Suppressor macrophage (primary cell): Measurements from ENCODE around the gene FGD5.

Source experiments
- DNase-seq, 4 experiments: peaks; one replicate each; pipeline ENCODE4 v3.0.0-alpha.2; 2020 to 2022
- total RNA-seq, 17 experiments: gene quantifications; one replicate each; lab custom pipeline; 2026; ENCODE audit warnings: mixed read lengths in 6 of 17, inconsistent platforms in 3 of 17; lab: John Stamatoyannopoulos, UW

The FGD5 gene, protein sequence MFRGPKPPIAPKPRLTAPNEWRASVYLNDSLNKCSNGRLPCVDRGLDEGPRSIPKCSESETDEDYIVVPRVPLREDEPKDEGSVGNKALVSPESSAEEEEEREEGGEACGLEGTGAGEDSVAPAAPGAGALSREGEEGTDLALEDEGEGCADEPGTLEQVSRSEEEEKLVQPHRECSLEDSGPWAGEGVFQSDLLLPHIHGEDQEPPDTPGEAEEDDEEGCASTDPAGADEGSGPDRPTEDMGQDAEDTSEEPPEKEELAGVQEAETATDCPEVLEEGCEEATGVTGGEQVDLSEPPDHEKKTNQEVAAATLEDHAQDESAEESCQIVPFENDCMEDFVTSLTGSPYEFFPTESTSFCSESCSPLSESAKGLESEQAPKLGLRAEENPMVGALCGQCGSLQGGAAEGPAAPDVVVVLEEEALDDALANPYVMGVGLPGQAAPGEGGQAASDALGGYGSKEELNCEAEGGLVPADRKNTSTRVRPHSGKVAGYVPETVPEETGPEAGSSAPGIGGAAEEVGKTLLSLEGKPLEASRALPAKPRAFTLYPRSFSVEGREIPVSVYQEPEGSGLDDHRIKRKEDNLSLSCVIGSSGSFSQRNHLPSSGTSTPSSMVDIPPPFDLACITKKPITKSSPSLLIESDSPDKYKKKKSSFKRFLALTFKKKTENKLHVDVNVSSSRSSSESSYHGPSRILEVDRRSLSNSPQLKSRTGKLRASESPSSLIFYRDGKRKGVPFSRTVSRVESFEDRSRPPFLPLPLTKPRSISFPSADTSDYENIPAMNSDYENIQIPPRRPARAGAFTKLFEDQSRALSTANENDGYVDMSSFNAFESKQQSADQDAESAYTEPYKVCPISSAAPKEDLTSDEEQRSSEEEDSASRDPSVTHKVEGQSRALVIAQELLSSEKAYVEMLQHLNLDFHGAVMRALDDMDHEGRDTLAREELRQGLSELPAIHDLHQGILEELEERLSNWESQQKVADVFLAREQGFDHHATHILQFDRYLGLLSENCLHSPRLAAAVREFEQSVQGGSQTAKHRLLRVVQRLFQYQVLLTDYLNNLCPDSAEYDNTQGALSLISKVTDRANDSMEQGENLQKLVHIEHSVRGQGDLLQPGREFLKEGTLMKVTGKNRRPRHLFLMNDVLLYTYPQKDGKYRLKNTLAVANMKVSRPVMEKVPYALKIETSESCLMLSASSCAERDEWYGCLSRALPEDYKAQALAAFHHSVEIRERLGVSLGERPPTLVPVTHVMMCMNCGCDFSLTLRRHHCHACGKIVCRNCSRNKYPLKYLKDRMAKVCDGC (N-terminal part only)
- total RNA-seq, result 1.8 to 56.1 (median 16.5) reads per million in 17 experiments

DNA sequence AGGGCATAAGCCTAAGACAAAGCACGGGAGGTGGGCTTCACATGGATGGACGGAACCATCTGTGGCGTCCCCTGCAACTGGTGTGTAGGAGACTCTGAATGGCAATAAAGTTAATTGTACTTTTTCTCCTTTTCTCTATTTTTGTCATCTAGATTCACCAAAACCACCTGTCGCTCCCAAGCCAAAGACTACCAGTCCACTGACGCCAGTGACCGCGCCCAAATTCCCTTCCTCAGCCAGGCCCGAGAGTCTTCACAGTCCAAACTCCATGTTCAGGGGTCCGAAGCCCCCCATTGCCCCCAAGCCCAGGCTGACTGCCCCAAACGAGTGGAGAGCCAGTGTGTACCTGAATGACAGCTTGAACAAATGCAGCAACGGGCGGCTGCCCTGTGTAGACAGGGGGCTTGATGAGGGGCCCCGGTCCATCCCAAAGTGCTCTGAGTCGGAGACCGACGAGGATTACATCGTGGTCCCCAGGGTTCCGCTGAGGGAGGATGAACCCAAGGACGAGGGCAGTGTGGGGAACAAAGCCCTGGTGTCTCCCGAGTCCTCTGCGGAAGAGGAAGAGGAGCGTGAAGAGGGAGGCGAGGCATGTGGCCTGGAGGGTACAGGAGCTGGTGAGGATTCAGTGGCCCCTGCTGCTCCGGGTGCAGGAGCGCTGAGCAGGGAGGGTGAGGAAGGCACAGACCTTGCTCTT is at the start of gene FGD5:
Gene FGD5, plus strand, starts transcription at position 159 of the 697 bp plus-strand sequence. Its CDS starts 110 bp downstream, at position 269.
- DNase-seq, result no peak

DNA sequence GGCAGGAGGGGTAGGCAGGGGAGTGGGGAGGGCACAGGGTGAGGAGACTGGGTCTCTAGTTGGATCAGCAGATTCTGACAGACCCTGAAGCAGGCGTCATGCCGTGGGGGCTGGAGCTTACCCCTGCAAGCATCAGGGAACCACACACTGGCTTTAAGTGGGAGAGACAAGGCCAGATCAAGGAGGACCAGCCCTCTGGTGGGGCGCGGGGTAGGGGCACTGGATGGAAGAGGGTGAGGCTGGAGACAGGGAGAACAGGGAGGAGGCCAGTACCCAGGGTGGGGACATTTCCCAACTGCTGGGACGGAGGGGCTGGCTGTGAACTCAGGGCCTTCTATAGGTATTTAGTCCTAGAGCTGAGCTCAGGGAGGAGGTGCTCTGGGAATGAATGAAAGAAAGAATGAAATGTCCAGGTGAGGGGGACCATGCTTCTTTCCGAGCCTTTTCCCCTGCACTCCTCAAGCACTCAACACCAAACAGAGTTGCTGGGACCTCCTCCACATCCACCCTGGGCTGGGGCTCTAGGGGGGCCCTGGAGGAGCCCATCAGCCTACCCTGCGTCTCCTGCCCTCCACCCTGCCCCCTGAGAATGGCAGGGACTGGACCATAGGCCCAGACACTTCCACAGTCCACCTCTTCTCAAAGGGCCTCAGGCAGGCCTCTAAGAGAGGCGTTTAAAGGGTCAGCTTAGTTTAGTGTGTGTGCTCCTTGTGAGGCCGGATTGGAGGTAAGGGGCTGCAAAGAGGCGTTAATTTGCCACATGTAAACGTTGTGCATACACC is 49.0 kb upstream of the FGD5 start:
- DNase-seq, result no peak

DNA sequence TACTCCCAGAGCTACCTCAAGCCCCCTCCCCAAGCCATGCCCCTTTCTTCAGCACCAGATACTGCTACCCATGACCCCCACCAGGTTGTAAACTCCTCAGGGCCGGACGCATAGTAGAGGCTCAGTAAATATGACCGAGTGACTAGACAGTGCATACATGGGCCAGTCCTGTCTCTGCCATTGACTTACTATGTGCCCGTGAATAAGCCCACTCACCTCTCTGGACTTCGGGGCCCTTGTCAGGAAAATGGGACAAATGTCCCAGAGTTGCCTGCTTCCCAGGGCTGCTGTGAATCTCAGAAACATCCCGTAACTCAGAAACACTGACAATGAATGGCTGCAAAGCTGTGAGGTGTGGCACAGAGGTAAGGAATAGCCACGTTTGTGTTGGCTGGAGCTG is 48.2 kb upstream of the FGD5 start:
- no peak for DNase-seq

DNA sequence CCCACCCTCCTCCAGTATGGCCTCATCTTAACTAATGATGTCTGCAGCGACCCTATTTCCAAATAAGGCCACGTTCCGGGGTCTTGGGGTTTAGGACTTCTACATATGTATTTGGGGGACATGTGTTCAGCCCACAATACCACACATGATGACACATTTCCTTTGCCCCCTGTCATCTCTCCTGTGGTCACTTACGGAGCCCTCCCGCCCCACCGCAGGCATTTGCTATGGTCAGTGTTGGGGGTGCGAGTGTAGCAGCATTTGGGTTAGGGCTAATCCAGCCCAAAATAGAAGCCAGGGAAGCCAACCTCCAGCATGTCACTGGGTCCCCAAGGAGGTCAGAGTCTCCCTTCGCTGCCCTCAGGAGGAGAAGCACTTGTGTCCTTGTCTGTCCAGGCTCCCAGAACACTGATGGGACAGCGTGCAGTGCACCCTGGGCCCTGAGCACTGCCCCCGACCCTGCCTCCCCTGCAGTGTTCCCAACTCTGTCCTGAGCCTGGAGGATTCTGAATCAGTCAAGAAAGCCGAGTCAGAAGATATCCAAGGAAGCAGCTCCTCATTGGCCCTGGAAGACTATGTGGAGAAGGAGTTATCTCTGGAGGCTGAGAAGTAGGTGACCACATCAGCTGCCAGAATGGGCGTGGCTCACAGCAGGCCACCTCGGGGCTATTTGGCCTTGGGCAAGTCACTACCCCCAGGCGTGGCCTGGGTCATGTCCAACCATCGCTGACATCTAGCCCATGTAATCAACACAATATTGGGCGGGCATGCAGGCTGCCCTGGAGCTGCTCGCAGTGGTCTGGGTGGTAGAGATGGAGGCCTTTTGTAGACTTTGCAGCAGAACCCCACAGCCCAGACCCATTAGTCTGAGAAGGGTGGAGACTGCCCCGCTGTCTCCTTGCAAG is 46.9 kb upstream of the FGD5 start:
- DNase-seq, result no peak

DNA sequence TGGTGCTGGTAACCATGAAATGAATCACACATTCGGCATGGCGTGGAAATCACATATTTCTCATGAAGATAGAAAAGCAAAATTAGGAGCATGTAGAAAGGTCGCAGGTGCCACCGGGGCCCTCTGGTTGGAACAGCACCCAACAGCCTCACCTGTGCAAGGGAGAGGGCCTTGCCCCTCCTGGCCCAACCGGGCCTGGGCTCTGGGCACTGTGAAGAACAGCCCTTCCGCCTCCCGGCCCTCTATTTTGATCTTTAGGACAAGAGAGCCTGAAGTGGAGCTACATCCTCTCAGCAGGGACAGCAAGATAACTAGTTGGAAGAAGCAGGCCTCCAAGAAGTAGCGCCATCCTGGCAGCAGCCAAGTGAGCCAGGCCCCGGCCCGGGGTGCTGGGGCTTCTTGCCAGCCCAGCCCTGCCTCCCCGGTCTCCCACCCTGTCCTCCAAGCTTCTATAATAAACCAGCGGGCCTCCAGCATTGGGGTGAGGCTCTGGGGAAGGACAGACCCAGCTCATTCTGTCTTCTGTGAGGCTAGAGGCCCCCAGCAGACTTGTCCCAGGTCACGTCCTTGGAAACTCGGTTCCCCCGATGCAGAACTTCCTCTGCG is 46.1 kb upstream of the FGD5 start:
- DNase-seq, result no peak

DNA sequence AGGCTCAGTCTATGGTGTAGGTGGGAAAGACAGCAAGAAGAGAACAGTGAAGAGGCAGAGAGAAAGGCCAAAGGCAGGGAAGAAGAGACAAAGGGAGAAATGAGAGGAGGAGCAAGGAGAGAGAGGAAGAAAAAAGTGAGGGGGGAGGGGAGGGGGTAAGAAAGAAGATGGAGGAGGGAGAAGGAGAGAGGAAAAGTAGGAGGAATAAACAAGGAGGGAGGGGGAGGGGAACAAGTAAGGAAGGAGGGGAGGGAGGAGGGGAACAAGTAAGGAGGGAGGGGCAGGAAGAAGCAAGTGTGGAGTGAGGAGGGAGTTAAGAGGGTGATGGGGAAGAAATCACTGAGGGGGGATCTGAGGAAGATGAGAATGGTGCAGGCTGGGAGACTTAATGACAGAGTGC is 45.5 kb upstream of the FGD5 start:
- DNase-seq, result no peak

DNA sequence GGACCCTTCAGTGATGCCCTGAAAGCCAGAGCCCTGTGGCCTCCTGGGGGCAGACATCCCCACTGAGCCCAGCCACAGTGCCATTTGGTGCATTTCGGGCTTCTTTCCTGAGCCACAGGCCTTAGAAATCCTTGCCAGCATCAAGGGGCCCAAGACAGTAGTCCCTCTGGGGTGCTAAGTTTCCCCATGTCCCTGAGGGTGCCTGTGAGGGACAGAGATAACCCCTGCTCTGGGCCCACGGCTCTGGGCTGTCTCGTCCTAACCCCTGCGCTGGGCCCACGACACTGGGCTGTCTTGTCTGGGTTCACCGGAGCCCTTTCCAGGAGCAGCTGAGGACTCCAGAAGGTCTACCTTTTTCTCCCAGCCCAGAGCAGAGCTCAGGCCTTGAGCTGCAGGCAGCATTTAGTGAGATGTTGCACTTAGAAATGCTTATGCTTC is 45.1 kb upstream of the FGD5 start:
- no peak for DNase-seq

DNA sequence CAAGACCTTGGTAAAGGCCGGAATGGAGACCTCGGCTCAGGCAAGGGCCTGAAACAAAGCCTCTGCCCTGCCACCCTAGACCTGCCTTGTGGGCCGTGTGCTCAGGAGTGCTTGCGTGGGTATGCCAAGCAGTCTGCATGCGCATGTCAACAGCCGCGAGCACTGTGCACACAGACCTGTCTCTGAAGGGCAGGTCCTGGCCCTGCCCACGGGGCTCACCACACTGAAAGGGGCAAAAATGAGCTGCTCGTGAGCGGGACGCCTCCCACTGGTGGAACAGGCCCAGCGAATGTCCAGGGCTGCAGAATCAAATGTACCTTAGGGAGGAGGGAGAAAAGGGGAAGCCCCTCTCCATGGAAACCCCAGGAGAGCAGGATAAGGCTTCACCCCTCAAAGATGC is 44.3 kb upstream of the FGD5 start:
- DNase-seq, result no peak

DNA sequence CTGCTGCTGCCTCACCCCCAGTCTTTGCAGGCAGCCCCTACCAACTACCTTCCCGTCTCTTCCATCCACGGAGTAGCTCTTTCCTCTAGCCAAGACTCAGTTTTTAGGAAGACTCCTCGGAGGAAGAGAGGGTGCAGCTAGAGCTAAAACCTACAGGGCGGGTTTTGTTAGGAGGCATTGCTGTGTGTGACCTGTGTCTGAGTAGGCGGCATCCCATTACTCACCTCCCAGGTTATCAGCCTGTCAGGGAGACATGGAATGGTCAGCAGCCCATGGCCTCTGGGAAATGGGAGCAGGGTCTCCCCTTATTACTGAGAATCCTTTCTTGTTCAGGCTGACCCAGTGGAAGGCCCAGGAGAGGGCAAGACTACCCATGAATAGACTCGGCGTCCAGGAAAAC is 43.8 kb upstream of the FGD5 start:
- no peak for DNase-seq

DNA sequence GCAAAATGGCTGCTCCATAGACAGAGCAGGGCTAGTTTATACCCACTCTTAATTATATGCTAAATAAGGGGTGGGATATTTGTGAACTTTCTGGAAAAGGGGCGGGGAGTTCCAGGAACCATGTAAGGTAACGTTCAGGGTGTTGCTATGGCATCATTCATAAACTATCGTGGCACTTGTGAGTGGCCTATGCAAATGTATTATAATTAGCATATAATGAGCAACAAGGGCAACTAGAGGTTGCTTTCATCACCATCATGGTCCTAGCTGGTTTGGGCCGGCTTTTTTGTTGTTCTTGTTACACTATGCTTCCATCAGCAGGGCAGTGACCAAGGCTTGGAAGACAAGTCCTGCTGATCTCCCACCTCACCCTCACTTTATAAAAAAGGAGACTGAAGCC is 43.2 kb upstream of the FGD5 start:
- no peak for DNase-seq

DNA sequence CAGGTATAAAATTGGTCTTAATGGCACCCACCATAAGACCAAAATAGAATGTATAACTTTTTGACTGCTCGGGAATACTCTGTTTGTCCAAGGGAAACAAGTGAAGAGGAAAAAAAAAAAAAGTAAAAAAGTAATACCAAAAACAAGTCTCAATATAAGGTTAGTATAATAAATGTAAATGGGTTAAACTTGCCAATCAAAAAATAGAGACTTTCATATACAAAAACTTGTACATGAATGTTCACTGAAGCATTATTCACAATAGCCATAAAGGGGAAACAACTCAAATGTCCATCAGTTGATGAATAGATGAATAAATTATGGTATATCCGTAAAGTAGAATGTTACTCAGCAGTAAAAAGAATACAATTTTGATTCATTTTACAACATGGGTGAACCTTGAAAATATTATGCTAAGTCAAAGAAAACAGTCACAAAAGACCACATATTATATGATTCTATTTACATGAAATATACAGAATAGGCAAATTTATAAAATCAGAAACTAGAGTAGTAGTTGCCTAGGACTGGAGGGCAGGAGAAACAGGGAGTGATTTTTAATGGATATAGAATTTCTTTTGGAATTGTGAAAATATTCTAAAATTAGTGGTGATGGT is 39.6 kb upstream of the FGD5 start:
- DNase-seq, result no peak

DNA sequence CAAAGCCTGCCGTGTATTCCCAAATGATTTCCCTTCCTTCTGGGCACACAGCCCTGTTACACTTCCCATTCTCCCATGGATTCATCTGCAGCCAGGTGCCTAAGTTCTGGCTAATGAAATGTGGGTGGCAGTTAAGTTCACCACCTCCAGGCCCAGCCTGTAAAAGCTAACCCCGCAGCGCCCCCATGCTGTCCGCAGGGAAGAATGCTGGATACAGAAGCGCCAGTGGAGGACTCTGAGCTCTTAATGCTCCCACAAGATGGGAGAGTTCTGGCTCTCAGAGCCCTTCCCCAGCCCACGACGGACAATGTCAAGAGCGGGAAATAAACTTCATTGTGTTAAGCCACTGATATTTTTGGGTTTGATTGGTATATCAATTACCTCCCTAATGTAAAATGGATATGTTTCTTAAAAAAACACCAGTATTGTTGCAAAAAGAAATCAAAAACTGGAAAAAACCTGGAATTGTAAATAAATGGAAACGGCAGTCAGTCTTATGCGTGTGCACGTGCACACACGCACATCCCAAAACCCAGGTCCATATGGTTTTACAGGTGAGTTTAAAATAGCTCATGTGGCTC is 37.7 kb upstream of the FGD5 start:
- peak; percentile 48 to 85 (median 72) for DNase-seq

DNA sequence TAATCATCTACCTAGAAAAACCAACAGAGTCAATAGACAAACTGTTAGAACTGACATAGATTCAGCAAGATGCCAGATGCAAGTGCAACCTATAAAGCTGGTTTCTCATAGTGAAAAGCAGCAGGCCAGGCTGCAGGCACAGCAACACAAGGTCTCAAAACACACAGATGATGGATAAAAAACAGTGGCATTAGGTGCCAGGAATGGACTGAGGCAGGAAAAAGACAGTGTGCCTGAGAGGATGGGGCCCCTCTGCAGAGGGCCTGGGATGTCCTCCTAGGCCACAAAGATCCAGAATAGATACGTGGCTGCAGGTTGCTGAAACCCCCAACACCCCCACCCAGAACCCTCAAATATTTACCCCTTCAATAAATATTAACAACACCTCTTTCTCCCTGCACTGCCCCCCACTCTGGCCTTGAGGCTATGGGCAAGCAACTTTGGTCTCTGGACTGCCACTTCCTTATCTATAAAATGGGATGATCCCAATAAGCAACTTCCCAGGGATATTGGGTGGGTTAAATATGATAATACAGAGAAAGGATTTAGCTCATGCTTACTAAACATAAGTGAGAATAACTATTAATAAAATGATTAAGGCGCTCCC is 35.2 kb upstream of the FGD5 start:
- DNase-seq, result no peak

DNA sequence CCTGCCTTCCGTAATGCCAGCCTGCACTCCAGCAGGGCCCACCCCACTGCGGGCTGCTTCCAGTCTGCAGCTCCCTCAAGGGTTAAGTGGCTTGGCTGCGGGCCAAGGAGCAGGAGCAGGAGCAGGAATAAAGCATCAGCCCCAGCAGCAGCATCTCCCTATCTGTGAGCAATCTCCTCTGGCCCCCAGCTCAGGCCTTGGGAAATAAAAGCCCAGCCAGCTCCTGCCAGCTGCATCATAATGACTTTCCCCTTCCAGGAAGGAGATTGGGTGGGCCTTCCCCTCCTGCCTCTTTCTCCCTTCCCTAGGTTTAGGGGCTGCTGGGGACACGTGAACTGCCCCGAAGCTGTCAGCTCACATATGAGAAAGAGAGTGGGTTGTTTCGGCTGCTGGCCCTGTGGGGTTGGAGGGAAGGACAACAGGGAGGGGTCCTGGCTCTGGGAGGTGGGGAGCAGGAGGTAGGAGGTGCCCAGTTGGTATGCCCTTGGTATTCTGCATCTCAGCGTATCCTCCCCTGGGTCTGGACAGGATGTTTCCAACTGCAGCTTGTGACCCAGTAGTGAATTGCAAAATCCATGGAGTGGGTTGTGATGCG is 34.6 kb upstream of the FGD5 start:
- DNase-seq, result no peak

DNA sequence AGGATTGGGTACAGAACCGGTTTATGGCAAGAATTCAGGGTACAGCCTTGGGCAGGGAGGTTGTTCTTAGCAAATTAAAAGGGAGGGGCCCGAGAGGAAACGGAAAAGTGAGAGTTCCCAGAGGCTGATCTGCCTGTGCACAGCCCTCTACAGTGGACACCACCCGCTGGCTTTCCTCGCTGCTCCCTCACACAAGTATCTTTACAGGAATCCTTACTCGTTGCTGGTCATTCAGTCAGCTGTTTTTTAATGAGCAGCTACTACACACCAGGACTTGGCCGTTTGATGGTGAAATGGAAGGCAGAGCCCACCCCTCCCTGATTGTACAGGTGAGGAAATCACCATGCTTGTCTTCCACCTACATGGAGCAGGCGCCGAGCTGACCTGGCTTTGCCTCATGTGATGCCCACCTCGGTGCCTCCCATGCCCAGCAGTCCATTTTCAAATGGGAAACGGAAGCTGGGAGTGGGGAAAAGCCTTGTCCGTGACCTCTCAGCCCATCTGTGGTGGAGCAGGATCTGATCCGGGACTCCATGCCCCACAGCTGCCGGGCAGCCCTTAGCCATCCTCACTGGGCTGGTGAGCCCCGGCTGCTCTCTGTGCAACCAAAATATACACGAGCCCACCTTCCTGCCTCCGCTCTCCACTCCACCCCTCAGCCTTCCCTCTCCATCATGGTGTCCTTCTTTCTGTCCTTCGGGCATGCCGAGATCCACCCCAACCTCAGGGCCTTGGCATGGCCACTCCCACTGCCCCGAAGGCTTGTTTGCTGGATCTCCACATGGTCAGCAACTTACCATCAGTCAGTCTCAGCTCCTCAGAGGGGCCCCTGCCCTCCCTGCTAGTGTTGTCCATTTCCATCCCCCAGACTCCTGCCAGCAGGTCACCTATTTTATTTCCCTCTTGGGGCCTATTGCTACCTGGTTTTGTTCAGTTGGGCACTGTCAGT is 33.3 kb upstream of the FGD5 start:
- no peak for DNase-seq

DNA sequence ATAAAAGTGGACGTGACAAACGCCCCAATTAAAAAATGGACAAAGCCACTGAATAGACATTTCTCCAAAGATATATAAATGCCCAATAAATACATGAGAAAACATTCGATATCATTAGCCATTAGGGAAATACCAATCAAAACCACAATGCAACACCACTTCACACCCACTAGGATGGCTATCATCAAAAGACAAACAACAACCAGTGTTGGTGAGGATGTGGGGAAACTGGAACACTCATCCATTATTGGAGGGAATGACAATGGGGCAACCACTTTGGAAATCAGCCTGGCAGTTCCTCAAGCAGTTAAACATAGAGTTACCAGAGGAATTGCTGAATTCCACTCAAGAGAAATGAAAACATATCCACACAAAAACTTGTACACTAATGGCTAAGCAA is 32.4 kb upstream of the FGD5 start:
- DNase-seq, result no peak

DNA sequence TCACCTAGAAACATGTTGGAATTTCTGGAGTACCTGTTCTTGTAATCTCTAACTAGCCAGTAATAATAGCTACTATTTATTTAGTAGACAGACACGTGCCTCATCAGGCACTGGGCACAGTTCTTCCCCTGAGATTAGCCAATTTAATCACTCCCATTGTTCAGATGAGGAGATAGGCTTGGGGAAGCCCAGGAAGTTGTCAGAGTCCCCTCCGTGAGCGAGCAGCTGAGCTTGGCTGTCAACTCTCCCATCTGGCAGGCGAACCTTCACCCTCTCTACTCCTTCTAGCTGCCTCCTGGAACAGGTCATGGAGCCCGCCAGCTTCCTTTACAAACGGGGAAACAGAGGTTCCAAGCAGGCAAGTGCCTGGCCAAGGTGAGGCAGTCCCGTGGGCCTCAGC is 31.1 kb upstream of the FGD5 start:
- DNase-seq, result no peak
